Immature natural killer cell (primary cell): Measurements from ENCODE around the gene BTBD10. TPM values are rescaled to one million over a fixed set of nuclear protein-coding genes. Genes with fewer than 3 reads are reported as not detected.

Experiments
- DNase-seq, 3 donors: peaks; one replicate each; pipeline ENCODE4 v3.0.0; 2022; ENCODE audit warnings: mixed read lengths in 1 of 3
- H3K27ac Mint-ChIP-seq, 6 donors: one replicate each; pipeline ENCODE4 v1.8.0; 2020; ENCODE audit warnings: mixed read lengths in 6 of 6, mild to moderate bottlenecking in 5 of 6, inconsistent platforms in 4 of 6, moderate library complexity in 3 of 6
- H3K27me3 Mint-ChIP-seq, 3 donors: one replicate each; pipeline ENCODE4 v1.8.0; 2020 to 2021; ENCODE audit warnings: low read depth in 3 of 3, mild to moderate bottlenecking in 3 of 3, mixed read lengths in 3 of 3, moderate library complexity in 3 of 3, inconsistent platforms in 1 of 3
- H3K36me3 Mint-ChIP-seq, 3 donors: one replicate each; pipeline ENCODE4 v1.8.0; 2020; ENCODE audit warnings: mixed read lengths in 3 of 3, inconsistent platforms in 2 of 3, mild to moderate bottlenecking in 2 of 3
- H3K4me1 Mint-ChIP-seq, 2 donors: one replicate each; pipeline ENCODE4 v1.8.0; 2020; ENCODE audit warnings: inconsistent platforms in 2 of 2, mild to moderate bottlenecking in 2 of 2, mixed read lengths in 2 of 2, moderate library complexity in 1 of 2
- H3K4me3 Mint-ChIP-seq, 5 donors: one replicate each; pipeline ENCODE4 v1.8.0; 2020; ENCODE audit warnings: mild to moderate bottlenecking in 5 of 5, mixed read lengths in 5 of 5, inconsistent platforms in 3 of 5, moderate library complexity in 3 of 5
- H3K9me3 Mint-ChIP-seq, 6 donors: one replicate each; pipeline ENCODE4 v1.8.0; 2020; ENCODE audit warnings: mild to moderate bottlenecking in 6 of 6, mixed read lengths in 6 of 6, inconsistent platforms in 4 of 6, moderate library complexity in 3 of 6
- polyA plus RNA-seq, 3 donors: library from polyadenylated mRNA; unstranded; fragments of 300-500 nt; fragmentation: Illumina TruSeq; gene quantifications; one replicate each; pipeline ENCODE4 v1.2.3, GENCODE V29; 2021

The BTBD10 gene
- polyA plus RNA-seq, 3 donors from 2014 or later, result 10.3 to 18.9 (median 17.8) TPM

- peaks cover 37 to 72% (median 47%) of the 10 kb centered on the region in 3 donors for H3K36me3 Mint-ChIP-seq
- no peak for DNase-seq
- peak overlapping the region in 2 of 6 donors; percentile 14 to 32 for H3K27ac Mint-ChIP-seq
- H3K9me3 Mint-ChIP-seq, result no peaks in the 10 kb centered on the region
- H3K4me3 Mint-ChIP-seq, result no peak overlapping the region
- H3K4me1 Mint-ChIP-seq, result peaks cover 0 to 9% of the 10 kb centered on the region in 2 donors
- H3K27me3 Mint-ChIP-seq, result peaks cover 1 to 25% (median 10%) of the 10 kb centered on the region in 3 donors
Measured at GRCh38 chr11:13378316-13378715, 84.7 kb downstream of the BTBD10 start.

DNA sequence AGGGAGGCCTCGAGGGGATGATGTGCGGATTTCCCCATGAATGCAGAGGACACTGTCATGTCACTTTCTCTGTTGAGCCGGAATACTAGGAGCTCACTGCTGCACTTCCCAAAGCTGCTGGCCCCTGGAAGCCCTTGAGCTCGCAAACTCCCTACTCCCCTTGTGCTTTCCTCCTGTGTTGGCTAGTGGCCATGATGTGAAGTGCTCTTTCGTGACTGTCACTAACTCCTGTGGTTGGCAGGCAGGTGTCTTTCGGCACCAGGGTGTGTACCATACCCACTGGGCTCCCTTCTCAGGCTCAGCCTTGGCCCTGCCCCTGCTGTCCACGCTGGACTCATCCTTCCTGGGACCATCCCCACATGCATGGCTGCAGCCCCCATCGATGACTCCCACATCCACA lies 86.2 kb downstream of the BTBD10 start:
- Mint-ChIP-seq H3K27ac (peak overlapping the region; percentile 22 to 74 (median 59)), H3K4me3 (no peak overlapping the region), H3K9me3 (no peaks in the 10 kb centered on the region), H3K27me3 (peaks cover 1 to 25% (median 10%) of the 10 kb centered on the region in 3 donors), H3K4me1 (peaks cover 0 to 9% of the 10 kb centered on the region in 2 donors), H3K36me3 (peaks cover 34 to 64% (median 43%) of the 10 kb centered on the region in 3 donors)
- DNase-seq, result no peak

DNA sequence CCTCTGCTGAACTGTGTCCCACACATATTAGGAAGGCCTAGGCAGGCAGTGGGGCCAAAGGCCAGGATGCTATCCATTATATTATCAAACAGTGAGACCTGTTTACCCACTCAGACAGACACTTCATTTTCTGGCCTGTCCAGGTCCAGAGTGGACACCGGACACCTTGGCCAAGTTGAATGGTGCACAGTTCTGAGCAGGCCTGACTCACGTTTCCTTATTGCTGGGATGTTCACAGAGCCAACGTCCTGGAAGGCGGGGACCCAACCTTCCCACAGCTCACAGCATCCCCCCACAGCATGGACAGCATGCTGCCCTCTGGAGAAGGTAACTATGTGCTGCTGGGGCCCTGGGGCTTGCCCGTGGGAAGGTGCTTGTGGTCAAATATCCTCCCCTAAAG lies 86.6 kb downstream of the BTBD10 start:
- H3K9me3 Mint-ChIP-seq, result no peaks in the 10 kb centered on the region
- no peak overlapping the region for H3K4me3 Mint-ChIP-seq
- peaks cover 0 to 9% of the 10 kb centered on the region in 2 donors for H3K4me1 Mint-ChIP-seq
- H3K36me3 Mint-ChIP-seq, result peaks cover 34 to 60% (median 40%) of the 10 kb centered on the region in 3 donors
- H3K27ac Mint-ChIP-seq, result peak overlapping the region in 2 of 6 donors; percentile 10 to 72
- DNase-seq, result no peak
- peaks cover 1 to 25% (median 10%) of the 10 kb centered on the region in 3 donors for H3K27me3 Mint-ChIP-seq

GRCh38 chr11:13375798-13376197 lies 87.2 kb downstream of the BTBD10 start:
- peaks cover 1 to 20% (median 6%) of the 10 kb centered on the region in 3 donors for H3K27me3 Mint-ChIP-seq
- H3K9me3 Mint-ChIP-seq, result no peaks in the 10 kb centered on the region
- peaks cover 34 to 54% (median 34%) of the 10 kb centered on the region in 3 donors for H3K36me3 Mint-ChIP-seq
- H3K4me3 Mint-ChIP-seq, result no peak overlapping the region
- H3K27ac Mint-ChIP-seq, result peak overlapping the region in 2 of 6 donors; percentile 10 to 68
- H3K4me1 Mint-ChIP-seq, result peaks cover 0 to 9% of the 10 kb centered on the region in 2 donors
- DNase-seq, result no peak

DNA sequence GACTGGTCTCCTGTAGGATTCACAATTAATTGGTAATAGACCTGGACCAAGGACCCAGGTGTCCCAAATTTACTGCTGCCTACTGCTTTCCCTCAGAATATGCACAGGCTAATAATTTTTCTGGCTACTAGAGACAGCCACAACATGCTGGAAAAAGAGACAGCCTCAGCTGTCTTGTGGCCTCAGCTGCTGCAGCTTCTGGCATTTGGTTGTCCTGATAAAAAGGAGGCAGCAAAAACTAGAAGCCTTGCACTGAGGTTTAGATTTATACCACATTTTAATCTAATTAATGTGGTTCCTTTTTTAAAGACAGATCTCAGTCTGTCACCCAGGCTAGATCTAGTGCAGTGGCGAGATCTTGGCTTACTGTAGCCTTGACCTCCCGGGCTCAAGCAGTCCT lies 89.8 kb downstream of the BTBD10 start:
- Mint-ChIP-seq H3K36me3 (peaks cover 25 to 43% (median 29%) of the 10 kb centered on the region in 3 donors), H3K4me1 (peaks cover 0 to 9% of the 10 kb centered on the region in 2 donors), H3K27ac (peak overlapping the region in 1 of 6 donors; percentile 16), H3K4me3 (no peak overlapping the region), H3K27me3 (peaks cover 1 to 16% (median 15%) of the 10 kb centered on the region in 3 donors), H3K9me3 (no peaks in the 10 kb centered on the region)
- DNase-seq, result no peak

DNA sequence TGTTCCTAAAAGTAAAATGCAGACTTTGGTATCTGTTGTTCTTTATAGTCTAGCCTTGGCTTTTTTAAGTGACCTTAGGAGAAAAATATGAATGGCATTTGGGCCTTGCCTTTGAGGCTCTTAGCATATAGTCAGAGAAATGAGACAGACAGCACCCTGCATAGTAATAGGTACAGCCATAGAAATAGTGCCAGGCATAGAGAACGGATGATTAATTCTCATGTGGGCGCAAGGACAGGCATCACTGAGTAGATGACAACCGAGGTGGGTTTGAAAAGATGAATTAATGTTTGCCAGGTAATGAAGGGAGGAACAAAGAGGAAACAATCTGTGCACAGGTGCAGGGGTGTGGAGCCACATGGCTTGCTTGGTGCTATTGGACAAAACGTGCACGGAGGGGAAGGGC lies 95.0 kb downstream of the BTBD10 start:
- Mint-ChIP-seq H3K4me3 (no peak overlapping the region), H3K9me3 (no peaks in the 10 kb centered on the region), H3K27me3 (peaks cover 0 to 11% (median 0%) of the 10 kb centered on the region in 3 donors), H3K27ac (peak overlapping the region in 3 of 6 donors; percentile 28 to 56 (median 51)), H3K36me3 (peaks cover 8 to 39% (median 14%) of the 10 kb centered on the region in 3 donors), H3K4me1 (peaks cover 0 to 9% of the 10 kb centered on the region in 2 donors)
- DNase-seq, result no peak

- Mint-ChIP-seq H3K4me3 (no peak overlapping the region), H3K4me1 (peaks cover 0 to 9% of the 10 kb centered on the region in 2 donors), H3K36me3 (peaks cover 10 to 41% (median 17%) of the 10 kb centered on the region in 3 donors), H3K9me3 (no peaks in the 10 kb centered on the region), H3K27me3 (peaks cover 0 to 11% (median 0%) of the 10 kb centered on the region in 3 donors), H3K27ac (no peak overlapping the region)
- DNase-seq, result no peak
Measured at GRCh38 chr11:13367115-13367514, 95.9 kb downstream of the BTBD10 start.

- H3K27me3 Mint-ChIP-seq, result peaks cover 0 to 11% (median 0%) of the 10 kb centered on the region in 3 donors
- peaks cover 0 to 9% of the 10 kb centered on the region in 2 donors for H3K4me1 Mint-ChIP-seq
- no peak for DNase-seq
- H3K9me3 Mint-ChIP-seq, result no peaks in the 10 kb centered on the region
- peaks cover 12 to 43% (median 18%) of the 10 kb centered on the region in 3 donors for H3K36me3 Mint-ChIP-seq
- H3K27ac Mint-ChIP-seq, result peak overlapping the region in 1 of 6 donors; percentile 24
- no peak overlapping the region for H3K4me3 Mint-ChIP-seq
Measured at GRCh38 chr11:13366266-13367026, 96.6 kb downstream of the BTBD10 start.

GRCh38 chr11:13364388-13364787 lies 98.6 kb downstream of the BTBD10 start:
- Mint-ChIP-seq H3K36me3 (peaks cover 12 to 59% (median 35%) of the 10 kb centered on the region in 3 donors), H3K27me3 (peaks cover 0 to 10% (median 0%) of the 10 kb centered on the region in 3 donors), H3K4me3 (no peak overlapping the region), H3K27ac (peak overlapping the region in 4 of 6 donors; percentile 7 to 60 (median 48)), H3K4me1 (peaks cover 3 to 9% of the 10 kb centered on the region in 2 donors), H3K9me3 (no peaks in the 10 kb centered on the region)
- DNase-seq, result no peak

DNA sequence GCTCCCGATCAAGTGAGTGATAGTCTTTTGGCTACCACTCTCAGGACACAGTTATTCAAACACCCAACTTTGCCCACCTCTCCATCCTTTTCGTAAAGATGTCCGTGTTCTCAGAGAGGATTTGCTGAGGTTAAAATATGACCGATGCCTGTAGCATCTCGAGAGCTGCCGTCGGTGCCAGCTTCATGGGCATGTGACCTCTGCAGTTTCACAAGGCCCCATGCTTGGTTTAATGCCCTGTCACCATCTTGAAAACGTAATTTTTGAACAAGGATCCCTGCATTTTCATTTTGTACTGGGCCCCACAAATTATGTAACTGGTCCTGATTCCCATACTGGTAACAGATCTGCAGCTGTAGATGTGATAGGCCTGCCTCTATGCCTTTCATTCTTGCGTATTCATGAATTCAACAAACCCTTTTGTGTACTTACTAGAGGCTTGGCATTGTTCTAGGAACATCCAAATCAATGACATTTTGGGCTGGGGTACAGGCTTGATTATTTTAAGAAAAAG lies 100.4 kb downstream of the BTBD10 start:
- Mint-ChIP-seq H3K9me3 (no peaks in the 10 kb centered on the region), H3K4me1 (peaks cover 3 to 9% of the 10 kb centered on the region in 2 donors), H3K4me3 (no peak overlapping the region), H3K27me3 (no peaks in the 10 kb centered on the region), H3K36me3 (peaks cover 7 to 55% (median 32%) of the 10 kb centered on the region in 3 donors), H3K27ac (peak overlapping the region in 1 of 6 donors; percentile 7)
- no peak for DNase-seq

DNA sequence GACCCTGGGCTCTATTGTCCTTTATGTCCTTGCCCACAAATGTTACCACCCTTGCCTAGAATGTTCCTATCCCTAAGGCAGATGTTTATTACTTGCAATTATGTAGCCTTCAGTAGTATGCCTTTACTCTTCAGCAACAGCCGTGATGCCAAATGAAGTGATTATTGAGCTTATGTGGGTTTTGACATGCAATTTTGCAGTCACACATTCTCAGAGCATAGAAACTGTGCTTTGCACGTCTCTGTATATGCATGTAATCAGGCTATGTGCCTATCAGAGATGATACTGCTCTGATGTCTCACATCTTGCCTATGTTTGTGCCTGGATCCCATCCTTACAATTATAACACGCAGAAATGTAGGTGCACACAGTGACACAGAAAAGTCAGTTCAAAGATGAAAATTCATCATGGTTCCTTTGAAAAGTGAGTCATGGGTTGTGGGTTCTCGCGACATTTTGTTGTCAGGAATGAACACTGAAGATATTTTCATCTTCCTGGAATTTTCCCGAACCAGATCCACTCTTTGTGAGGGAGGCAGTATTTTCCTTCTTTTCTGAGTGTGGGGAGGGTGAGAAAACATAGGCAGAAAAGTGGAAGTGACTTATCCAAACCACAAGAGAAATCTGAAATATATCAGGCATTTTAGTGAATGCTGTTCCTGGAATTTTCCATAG lies 104.3 kb downstream of the BTBD10 start:
- Mint-ChIP-seq H3K36me3 (peaks cover 8 to 46% (median 34%) of the 10 kb centered on the region in 3 donors), H3K27ac (no peak overlapping the region), H3K9me3 (no peaks in the 10 kb centered on the region), H3K4me3 (no peak overlapping the region), H3K27me3 (peaks cover 0 to 2% (median 0%) of the 10 kb centered on the region in 3 donors), H3K4me1 (peaks cover 0 to 3% of the 10 kb centered on the region in 2 donors)
- no peak for DNase-seq

DNA sequence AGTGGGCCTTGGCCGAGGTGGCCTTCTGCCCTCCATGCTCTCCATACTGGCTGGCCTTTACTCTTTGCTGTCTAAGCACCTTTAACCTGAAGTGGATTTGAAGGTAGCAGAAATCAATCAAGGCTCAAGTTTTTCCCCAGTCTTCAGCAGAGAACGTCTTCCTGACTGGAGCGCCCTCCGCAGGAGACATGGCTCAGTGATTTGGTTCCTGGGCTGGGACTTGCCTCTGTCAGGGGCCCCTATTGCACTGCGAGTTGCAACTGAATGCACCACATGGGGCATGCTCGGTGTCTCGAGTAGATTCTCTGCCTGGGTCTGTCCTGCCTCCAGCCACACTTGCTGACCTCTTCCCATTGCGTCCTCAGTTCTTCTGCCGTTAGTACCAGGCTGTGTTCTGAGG lies 105.8 kb downstream of the BTBD10 start:
- Mint-ChIP-seq H3K27me3 (peaks cover 0 to 2% (median 0%) of the 10 kb centered on the region in 3 donors), H3K27ac (no peak overlapping the region), H3K4me1 (peaks cover 3 to 8% of the 10 kb centered on the region in 2 donors), H3K4me3 (no peak overlapping the region), H3K9me3 (no peaks in the 10 kb centered on the region), H3K36me3 (peaks cover 7 to 37% (median 32%) of the 10 kb centered on the region in 3 donors)
- DNase-seq, result no peak

DNA sequence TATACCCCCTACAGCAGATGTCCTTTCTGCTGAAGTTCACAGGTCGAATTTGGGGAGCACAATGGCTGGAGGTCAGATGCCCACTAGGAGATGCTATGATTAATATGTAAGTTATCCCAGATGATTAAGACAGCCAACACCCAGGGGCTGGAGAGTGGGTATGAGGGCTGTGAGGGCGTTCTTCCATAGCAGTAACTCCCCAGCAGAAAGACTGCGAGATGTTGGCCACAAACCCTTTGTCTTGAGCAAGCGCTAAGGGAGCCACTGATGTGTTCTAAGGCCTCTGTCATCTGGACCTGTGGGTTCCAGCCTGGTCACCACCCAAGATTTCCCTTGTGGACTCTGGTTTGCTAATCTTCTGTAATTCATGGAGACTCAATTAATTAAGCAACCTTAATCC lies 107.8 kb downstream of the BTBD10 start:
- H3K27me3 Mint-ChIP-seq, result peaks cover 0 to 2% (median 2%) of the 10 kb centered on the region in 3 donors
- peak overlapping the region in 3 of 6 donors; percentile 40 to 66 (median 42) for H3K27ac Mint-ChIP-seq
- no peak for DNase-seq
- no peaks in the 10 kb centered on the region for H3K9me3 Mint-ChIP-seq
- peaks cover 4 to 32% (median 22%) of the 10 kb centered on the region in 3 donors for H3K36me3 Mint-ChIP-seq
- peaks cover 9 to 24% of the 10 kb centered on the region in 2 donors for H3K4me1 Mint-ChIP-seq
- no peak overlapping the region for H3K4me3 Mint-ChIP-seq
